HG03571 (cell line): ENCODE measurements around the gene BCL6B.

ENCODE experiments used
- ATAC-seq: cut with Tn5 transposase; IDR thresholded peaks from one replicate; pipeline ENCODE4 v1.9.1; 2021; ENCODE audit not compliant: unreplicated experiment

Gene BCL6B

DNA sequence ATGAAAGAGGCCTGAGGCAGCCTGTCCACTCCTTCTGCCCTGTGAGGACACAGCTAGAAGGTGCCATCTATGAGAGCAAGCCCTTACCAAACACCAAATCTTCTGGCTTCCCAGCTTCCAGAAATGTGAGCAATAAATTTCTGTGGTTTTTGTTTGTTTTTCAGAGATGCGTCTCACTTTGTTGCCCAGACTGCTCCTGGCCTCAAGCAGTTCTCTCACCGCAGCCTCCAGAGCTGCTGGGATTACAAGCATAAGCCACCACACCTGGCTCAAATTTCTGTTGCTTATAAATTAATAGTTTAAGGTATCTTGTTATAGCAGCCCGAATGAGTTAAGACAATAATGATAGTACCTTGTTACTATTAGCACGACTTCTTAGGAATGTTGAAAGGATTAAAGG, 33.5 kb downstream of the BCL6B start:
- no peak for ATAC-seq

DNA sequence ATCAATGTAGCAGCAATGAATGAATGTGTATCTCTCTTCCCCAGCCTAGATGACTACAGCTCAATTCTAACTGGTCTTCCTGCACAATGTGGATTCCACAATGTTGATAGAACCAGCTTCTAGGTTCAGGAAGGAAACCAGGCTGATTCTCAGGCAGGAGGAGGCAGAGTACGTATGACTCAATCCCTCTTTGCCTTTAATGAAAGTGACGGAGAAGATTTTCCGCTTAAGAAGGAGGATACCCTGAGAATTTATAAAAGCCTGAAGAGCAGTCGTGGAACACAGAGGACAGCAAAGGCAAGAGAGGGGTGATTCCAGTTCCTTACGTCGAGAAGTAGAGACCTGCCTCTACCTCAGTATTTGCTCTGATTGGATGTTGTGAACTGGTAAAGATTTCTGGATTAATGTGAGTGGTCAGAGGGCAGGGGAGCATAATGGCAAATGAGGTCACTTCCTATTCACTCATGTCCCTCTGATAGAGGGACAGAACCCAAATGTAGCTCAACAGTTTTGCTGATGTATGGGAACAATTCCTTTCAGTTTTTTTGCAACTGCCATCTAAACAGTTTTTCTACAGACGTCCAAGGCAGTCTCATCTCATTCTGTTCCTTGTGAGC, 36.1 kb downstream of the BCL6B start:
- no peak for ATAC-seq

DNA sequence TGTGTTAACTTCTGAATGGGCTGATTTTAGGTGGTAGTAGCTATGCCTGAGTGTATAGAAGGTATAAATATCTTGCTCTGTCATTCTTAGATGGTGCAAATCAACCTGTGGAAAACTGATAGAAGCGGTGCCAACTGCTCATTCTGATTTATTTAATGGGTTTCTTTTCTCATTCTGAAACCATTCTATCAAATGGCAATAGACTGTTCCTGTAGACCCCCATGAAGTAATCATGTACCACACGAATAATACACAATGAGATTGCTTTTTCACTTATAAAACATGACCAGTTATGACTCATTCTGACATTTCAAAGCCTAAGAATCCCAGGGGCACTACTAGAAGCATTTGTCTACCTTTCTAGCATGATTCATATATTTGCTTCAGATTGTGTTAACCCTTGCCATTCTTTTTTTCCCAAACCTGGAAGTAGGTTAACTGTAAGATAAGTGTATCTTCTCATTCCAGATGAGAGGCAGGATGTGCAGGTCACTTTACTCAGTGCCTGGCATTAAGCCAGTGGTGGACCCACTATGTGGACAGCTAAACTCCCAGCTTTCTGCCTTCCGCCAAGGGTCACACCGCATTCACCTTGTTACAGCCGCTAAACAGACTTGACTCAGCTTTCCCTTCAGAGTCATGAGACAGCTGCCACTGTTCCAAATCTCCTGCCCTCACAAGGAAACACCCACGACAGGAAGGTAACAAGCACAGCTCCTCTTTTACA, 37.5 kb downstream of the BCL6B start:
- no peak for ATAC-seq

DNA sequence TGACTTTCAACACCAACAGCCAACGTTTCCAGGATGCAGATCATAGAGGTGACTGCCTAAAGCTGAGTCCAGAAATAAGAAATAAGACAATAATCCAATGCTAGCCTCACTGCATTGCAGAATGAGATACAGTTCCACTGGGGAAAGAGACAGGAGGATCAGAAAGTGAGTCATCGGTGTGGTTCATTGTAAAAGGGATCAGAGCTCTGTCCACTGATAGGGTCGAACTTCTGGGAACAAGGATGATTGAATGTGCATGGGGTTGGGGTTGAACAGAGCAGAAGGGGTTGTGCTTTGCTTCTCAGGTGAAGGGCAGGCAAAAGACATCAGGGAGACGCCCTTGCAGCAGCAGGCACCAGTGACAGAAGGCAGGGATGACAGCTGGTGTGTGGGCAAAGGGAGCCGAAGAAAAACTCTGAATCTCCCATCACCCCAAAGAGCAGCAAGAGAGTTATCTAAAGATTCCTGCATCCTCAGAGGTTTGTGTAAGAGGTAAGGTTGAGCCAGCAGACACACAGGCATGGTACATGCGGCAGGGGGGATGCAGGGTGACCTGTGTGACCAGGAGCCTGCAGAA, 40.8 kb downstream of the BCL6B start:
- no peak for ATAC-seq

DNA sequence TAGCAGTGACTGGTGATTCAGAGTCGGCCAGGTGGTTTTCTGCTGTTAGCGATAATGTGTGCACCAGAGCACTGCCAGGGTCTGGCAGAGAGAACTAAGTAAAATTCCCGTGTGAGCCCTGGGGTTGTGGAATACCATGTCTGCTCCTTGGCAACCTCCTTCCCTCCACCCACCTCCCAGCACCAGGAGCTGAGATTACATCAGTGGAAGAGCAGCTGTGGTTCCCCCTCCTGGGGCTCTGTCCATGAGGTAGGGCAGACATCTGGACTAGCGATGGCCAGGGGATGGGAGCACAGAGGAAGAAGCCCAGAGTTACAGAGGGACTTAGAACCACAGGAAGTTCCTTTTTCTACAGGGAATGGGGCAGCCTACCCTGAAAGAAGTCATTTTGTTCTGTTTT, 41.4 kb downstream of the BCL6B start:
- no peak for ATAC-seq

DNA sequence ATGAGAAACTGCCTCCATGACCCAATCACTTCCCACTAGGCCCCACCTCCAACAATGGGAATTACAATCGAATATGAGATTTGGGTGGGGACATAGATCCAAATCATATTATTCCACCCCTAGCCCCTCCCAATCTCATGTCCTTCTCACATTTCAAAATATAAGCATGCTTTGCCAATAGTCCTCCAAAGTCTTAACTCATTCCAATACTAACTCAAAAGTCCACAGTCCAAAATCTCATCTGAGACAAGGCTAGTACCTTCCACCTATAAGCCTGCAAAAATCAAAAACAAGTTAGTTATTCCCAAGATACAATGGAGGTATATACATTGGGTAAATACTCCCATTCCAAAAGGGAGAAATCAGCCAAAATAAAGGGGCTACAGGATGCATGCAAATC, 44.3 kb downstream of the BCL6B start:
- ATAC-seq: no peak

DNA sequence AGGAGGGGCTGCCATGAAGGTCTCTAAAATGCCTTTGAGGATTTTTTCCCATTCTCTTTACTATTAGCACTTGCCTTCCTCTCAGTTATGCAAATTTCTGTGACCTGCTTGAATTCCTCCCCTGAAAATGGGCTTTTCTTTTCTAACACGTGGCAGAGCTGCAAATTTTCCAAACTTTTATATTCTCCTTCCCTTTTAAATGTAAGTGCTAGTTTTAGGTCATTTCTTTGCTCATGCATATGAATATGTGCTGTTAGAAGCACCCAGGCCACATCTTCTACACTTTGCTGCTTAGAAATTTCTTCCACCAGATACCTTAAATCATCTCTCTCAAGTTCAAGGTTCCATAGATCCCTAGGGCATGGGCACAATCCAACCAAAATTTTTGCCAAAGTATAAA, 45.4 kb downstream of the BCL6B start:
- ATAC-seq: no peak

DNA sequence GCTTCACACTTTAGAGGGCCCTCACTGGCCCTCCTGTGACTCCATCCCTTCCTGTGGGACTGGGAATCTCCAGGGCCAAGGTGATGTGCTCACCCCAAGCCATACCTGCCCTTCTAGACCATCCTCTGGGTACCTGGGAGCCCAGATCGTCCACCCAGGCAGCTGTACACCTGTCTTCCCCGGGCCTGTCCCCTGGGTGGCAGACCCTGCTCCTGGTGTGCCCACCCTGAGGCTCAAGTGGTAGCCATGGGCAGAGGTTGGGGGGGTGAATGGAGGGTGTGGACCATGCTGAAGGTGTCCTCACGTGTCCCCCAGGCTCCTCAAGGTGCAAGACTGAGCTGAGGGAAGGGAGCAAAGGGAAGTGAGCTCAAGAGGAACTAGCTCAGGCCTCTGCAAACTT, 47.9 kb downstream of the BCL6B start:
- no peak for ATAC-seq

DNA sequence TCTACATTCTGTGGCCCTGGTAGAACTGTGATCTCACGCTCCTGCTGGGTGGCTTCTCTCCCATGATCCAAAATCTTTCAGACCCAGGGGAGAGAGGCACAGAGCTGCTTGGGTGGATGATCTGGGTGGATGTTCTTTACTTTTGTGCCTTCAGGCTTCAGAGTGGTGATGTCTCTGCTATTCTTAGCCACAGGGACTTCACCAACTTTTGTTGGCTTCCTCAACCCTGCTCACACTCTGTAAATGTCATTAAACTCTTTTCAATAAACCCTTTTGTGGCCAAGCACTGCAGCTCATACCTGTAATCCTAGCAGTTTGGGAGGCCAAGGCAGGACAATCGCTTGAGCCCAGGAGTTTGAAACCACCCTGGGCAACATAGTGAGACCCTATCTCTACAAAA, 49.6 kb downstream of the BCL6B start:
- ATAC-seq: no peak

DNA sequence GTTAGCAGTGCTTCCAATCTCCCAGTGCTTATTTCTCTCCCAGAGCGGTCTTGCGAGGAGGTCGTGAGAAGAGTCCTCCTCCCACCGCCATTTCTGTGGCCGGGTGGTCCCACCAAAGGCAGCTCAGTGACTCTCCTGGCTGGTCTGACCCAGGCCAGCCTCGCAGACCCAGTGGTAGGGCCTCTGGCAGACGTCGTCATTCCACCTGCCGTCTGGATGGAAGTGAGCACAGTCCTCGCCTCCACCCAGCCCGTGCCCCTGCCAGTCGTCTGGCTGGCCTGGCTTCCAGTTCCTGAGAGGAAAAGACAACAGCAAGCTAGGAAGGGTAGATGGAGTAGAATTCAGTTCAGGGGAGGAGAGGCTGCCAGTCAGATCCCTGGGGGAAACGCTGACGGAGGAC, 52.1 kb downstream of the BCL6B start:
- no peak for ATAC-seq

DNA sequence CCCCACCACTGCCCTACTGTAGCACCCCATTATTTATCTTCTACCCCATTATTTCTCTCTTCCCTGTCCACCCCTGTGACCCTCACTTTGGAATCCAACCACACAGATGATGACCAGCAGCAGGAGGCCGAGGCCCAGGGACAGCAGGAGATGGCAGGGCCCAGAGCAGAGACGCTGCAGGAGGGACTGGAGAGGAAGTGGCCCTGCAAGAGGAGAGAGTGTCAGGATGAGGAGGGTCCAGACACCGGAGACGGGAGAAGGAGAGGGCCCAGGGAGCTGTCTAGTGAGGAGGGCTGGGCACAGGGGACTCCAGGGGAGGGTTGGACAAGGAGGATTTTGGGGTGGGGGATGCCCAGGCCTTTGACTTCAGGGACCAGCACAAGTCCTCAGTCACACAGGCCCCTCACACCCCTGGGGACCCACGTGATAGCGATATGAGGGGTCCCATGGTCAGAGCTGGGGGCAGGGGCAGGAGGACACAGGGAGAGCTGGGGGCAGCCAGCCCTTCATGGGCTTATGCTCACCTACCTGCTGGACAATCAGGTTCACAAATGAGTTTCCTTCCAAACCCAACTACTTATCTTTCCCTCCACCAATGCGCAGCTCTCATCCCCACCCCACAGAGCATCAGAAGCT, 55.2 kb downstream of the BCL6B start:
- no peak for ATAC-seq

DNA sequence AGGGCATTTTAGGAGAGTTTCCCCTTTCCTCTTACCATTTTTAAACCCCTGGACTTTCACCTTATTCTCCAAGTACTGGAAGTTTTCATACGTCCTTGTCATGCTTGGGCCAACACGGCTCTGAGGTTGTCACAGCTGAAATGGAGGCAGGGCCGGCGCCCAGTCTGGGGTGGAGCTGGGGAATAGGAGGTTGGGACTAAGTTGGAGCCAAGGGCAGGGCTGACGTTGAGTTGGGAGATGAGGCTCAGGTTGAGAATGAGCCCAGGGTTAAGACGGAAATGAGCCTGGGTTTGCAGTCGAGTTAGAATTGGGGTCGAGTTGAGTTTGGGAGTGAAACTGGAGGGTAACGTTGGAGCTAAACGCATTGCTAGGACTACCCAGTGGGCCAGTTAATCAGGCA, 55.9 kb downstream of the BCL6B start:
- ATAC-seq: no peak
